Medulla oblongata (tissue), 1 donor: ENCODE measurements around the gene NEK6.
A peak's percentile ranks its signal among the peaks of the same experiment; 100 is the strongest.

Experiments
- DNase-seq: peaks from one replicate; pipeline ENCODE4 v3.0.0-alpha.2; 2015; ENCODE audit errors: extremely low spot score

NEK6 gene

DNA sequence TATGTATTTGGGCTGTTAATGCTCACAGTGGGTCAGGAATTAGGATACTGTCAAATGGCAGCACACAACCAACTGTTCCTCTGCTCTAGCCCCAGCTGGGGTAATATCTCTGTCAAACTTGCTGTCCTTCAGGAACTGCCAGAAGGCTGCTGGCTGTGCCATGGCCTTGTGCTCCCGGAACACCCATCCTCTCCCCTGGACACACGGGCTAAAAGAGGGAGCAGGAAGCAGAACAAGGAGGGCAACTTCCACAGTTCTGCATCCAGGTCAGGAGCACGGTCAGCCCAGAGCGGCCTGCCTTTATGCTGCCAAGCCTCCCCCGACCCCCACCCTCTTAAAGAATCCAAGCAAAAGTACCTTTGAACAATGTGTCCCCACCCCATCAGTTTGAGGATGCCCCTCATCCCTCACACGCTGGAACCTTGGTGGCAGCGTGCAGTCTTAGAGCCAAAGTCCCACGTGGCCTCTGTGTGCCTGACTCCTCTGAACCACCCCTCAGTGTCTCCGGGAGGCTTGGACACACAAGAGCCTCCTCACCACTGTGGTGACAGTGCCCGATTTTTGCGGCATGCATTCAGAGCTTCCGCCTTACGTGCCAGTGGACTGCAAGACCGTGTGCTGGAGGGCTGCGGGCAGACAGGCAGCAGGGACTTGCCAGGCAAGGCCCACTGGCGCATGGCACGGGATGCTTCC, 96.7 kb downstream of the NEK6 start:
- no peak for DNase-seq

DNA sequence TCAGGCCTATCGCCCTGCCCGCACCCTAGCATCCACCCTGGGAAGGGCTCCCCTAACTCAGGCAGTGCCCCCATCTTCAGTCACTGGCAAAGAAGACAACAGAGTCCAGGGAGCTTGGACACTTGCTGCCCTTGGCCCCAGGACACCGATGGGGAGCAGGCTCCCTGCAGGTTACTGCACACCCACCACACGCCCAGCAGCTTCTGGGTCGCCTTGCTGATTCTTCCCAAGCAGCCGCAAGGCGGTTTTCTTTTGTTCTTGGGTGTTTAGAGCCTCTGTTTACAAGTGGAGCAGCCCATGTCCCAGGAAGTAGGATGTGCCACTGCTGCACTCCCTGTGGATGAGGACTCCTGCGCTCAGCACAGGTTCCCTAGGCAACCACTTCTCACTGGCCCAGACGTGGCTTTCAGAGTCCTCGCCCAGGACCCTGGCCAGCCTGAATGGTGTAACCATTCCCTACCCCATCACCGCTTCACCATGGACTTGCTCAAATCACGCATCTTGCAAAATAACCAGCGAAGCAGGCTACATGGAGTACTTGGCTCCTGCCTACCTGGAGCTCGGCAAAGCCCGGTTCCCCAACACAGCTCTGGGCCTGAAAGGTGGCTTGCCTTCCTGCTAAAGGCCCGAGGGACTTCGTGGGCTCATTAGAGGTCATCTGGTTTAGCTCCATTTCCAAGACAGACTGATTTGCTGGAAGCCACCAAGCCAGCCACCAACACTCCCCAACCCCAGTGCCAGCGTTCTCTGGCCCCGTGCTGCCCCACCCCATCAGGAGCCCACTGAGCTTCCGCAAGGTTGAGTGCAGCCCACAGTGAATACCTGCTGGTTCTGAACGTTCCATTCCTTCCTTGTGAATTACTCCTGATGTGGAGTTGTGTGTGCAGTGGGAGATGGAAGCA, 97.5 kb downstream of the NEK6 start:
- DNase-seq: peak; percentile 16

DNA sequence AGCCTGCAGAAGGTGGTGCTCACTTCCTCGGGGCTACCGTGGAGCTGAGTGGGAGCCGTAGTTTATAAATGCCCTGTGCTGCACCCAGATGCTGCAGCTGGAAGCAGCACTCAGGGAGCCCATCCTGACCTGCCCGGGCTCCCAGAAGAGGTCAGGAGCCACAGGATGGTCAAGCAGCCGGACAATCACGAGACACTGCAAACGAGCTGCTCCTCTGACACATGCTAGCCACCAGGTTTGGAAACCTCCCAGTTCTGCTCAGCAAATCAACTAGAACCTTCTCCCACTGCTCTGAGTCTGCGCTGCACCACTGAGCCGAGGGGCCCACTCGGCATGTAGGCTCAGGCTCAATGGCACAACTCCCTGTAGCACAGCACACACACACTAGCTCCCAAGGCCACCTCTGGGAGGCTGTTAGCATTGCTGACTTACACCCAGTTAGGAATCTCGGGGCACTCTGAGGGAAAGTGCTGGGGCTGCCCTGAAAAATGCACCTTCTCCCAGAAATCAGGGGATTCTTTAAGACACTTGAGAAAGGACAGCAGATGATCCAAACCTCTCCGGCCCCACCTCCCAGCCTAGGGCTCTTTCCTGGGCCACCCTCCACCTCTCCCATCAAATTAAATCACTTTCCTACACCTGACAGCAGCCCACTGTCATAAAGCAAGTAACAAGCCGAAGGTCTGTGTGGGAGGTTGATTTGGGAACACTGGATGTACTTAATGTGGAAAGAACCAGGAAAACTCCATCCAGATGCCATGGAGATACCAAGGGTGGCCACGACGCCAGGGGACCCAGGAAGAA, 98.4 kb downstream of the NEK6 start:
- no peak for DNase-seq

DNA sequence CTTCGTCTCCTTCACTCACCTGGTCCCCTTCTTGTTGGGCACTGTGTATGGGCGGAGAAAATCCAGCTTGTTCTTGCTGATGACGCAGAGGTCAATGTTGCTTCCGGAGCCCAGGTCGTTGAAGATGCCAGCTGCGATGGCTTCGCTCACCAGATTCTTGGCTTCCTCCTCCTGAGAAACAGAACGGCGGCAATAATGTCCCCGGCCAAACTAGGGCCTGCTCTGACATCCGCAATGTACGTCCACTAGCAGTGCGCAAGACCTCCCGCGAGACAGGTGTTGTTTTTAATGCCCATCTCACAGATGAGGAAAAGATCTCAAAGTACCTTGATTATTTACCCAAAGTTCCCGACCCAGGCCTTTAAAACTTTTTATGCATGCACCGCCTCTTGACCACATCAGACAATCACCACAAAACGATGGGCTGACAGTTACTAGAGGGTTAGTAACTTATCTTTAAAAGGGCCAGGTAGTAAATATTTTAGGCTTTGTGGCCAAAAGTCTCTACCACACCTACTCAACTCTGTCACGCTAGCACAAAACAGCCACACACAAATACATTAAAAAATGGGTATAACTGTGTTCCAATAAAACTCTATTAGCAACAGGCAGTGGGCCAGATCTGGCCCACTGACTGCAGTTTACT, 99.1 kb downstream of the NEK6 start:
- DNase-seq: no peak

DNA sequence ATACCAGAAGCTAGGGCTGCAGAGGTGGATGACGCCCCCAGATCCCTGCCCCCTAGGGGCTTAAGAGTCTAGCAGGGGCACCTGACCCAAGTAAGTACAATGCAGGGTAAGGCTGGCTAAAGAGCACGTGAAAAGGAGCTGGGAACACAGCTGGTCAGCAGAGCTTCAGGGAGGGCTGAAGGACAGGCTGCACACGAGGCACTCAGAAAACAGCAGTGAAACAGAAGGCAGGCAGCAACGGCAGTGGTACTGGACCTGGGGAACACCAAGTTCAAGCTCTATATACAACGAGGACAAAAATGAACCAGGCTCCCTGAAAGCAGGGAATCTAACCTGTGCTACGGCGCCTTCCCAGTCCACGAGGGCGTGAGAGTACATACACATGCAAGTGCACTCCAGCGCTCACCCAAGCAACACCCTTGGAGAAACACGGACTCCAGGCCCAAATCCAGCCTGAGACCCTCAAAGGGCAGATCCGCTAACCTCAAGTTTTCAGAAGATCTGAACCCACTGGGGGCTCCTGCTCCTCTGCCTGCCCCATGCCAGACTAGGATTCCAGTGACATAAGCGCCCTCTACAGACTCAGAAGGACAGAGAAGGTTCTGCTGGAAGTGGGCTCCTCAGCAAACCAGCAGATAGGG, 100.1 kb downstream of the NEK6 start:
- DNase-seq: no peak

DNA sequence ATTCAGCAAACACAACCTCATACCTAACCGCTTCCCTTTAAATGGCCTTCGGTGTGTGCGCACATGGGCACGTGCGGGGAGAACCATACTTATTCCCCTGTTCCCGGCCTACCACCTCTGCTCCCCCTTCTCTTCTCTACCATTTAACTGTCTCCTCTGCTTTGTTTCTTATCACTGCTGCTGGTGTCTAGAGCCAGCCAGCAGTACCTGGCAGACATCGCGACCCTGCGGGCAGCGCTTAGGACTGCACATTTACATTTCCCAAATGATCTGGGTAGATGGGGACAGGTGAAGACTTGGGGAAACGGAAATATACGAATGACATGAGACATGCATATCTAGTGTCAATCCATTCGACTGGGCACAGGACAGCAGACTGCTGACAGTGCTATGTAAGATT, 100.9 kb downstream of the NEK6 start:
- DNase-seq: no peak

DNA sequence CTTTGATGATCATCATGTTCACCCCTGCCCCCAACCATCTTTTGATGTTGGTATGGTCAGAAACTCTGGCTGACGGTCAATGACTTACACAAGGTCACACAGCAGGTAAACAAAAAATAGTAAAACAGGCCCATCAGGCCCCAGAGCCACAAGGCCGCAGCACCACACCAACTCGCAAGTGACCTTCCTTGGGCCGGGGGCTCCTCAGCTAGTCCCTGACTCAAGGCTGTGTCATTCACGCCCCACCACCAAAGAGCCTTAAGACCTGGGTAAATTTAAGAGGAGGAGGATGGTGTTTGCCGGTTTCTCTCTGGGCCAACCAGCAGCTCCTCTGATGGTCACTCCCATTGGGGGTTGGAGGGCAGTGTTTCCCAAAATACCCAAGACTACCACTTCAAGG, 101.7 kb downstream of the NEK6 start:
- DNase-seq: no peak

DNA sequence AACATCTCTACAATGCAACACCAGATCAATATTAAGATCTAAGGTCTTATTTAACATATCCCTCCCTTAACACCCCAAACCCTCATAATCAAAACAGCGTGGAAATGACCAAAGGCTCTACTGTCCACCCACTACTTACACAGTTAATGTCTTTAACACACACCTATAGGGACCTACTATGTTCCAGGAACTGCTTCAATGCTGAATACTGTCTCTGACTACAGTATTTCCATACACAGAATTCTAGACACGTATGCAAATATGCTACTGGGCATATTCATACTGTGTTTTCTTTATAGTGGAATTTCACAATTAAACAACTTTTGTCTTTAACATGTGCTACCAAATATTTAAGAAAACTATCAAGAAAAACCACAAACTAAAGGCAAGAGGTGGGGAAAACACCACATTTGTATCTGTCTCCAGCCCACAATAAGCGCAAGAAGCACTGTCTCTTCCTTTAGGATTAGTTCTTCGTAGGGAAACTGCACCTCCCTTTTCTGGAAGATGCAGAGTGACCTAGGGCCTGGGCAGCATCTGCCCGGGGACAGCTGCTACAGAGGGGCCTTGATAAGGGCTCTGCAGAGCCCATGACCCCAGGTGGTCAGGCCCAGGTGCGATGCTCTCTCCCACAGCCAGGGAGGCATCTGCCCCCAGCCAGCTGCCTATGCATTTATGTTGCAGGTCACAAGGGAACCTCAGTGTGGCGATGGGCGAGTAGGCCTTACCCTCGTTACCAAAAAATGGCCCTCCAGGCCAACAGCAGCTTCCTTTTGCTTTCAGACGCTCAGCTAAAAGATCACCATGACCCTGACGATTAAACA, 102.3 kb downstream of the NEK6 start:
- no peak for DNase-seq

DNA sequence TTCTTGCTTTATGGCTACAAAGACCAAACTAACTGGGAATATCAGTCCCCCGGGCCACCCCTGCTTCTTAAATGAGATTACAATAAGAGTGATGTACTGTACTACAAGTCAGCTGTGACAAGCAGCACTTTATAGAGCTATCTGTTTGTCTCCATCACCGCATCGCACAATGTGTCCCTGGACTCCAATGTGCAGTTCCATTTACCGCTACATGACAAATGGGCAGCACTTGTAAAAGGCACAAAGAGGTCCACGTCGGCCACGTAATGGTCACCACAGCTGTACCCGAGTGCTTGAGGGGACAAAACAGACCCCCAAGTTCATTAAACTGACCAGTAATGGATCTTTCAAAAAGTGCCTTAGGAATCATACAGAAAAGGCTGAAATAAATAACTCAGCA, 103.4 kb downstream of the NEK6 start:
- DNase-seq: no peak

DNA sequence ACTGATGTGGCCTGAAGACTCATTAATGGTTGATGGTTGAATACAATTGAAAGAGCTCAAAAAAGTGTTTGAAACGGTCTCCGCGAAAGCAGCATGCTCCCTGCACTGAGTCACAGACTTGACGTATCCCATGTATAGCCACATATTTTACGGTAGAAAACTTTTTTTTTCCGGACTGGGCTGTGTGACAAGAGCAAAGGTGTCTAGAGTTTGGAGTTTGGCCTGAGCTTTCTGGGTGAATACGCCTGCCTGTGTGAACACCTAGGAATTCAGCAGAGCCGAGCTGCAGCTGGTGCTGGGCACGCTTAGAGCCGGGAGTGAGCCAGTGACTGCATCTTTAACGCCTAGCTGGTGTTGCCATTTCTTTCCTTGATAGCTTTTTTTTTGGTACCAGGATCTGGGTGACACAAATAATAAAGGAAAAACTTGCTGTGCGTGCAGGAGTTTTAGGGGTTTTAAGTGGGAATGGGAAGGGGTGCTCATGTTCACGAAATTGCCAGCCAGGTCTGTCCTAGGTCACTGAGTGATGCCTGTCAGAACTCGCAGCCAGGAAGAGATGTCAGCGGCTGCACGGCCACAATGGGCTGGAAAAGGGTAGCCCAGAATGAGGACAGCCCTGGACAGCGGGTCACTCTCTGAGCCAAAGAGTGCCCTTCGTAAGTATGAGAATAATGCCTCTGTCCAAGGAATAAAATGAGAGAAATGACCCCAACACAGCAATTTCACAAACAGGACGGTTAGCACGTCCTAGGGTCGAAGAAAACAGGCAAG, 105.8 kb downstream of the NEK6 start:
- DNase-seq: no peak

DNA sequence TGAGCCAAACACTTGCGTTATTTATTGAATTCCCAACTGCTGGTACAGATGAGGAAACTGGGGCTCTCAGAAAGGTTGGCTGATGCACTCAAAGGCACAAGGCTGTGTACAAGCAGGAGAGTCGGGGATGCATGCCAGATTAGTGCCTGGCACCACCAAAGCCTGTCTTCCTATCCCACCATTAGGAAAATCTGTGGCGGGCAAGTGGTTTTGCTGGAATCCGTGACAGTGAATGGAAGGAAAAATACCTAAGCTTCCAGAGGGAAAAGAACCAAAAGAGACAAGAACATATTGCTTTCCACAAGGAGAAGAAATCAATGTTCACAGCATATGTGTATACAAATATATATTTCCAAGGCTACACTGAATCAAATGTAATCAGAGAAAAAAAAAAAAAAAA, 106.4 kb downstream of the NEK6 start:
- DNase-seq: no peak

DNA sequence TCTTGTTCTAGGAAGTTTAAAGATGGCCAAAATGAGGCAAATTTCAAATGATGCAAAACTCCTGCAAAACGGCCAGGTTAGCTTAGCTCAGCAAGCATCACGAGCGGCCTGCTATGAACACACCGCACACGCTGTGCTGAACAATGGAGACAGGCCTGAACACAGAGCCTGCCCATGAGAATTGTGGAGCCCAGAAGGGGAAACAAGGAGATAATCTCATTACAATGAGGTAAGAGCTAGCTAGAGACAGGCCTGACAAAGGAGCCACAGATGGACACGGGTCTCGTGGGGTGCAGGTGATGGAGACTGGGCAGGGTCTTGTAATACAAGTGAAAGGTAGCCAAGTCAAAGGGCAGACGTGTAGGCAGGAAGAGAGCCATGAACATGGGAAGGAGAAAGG, 107.3 kb downstream of the NEK6 start:
- no peak for DNase-seq

DNA sequence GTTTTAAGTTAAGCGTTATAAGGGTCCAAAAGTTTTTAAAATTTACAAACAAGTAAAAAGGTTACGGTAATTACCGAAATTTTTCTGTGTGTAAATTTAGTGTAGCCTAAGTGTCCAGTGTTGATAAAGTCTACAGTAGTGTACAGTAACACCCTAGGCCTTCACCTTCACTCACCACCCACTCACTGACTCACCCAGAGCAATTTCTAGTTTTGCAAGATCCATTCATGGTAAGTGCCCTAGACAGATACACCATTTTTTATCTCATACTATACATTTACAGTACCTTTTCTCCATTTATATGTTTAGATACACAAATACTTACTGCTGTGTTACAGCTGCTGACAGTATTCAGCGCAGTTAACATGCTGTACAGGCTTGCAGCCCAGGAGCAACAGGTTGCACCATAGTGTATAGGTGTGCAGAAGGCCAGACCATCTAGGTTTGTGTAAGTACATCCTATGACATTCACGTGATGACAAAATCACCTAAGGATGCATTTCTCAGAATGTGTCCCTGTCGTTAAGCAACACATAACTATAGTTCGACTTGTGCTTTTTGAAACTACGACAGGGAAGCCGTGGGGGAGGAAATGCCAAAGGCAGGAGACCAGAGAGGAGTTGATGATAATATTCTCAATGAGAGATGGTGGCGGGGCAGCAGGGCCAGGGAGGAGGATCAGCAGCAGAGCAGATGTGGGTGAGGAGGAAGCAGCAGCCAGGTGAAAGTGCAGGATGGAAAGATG, 108.9 kb downstream of the NEK6 start:
- no peak for DNase-seq

DNA sequence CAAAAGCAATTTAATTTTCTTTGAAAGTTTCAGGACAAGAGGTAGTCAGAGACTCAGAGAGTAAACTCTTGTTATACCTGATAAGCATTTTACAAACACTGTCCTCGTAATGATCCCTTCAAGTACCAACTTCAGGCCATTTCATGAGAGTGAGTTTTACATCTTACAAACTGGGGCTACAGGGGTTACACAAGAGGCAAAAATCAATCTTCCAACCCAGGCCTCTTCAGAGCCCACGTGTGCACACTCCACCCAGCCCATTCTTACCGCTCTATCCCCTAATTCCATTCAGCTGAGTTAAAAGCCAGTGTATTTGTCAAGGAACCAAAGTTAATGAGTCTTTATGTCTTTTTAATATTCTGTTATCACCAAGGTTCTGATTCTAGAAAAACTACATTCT, 110.9 kb downstream of the NEK6 start:
- no peak for DNase-seq

DNA sequence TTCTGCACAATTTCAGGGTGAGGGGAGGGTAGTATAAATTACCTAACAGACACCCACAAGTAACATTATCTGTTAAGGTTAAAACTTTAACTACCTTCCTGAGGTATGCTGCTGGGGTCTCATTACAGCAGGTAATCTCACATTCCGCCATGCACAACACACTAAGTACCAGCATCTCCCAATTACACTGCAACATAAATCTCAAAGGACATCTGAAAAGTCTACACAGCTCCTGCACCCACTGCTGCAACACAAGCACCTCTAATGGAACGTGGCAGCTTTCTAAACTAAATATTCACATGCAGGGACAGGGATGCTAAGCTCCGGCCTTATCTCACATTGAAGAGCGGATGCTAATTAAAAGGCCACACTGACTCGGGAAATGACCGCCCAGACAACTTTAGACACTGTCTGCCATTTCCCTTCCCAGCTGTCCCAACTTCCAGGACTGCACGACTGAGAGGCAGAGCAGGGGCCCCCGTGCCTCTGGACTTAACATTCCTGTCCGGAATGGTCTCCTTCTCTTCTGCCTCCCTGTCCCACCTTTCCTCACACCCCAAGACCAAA, 111.6 kb downstream of the NEK6 start:
- no peak for DNase-seq

DNA sequence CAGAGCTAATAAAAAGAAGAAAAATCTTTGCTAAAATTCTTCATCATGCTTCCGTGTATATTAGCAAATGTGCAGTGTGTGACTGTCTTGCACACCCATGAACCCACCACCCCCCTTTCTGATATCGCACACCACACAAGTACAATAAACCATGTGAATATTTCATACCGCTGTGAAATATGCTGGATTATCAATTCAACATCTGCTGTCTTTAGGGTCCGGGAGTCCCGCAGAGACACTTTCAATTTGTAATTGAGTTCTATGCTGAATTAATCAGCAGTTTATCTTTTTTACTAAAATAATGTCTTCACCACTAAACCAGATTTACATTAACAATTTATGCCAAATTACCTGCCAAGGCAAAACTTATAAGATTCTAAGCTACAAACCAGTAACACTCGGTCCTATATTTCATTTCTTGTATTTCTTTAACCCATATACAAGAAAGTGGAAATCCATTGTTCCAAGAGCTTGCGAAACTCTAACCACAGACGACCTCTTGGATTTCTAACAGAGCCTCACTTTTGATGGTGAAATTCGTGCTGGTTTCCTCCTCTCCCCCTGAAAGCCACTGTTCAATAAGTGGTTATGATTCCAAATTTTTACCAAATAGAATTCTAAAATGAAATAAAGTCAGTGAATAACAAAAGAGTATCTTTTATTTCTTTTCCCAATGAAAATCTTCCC, 113.3 kb downstream of the NEK6 start:
- DNase-seq: no peak

DNA sequence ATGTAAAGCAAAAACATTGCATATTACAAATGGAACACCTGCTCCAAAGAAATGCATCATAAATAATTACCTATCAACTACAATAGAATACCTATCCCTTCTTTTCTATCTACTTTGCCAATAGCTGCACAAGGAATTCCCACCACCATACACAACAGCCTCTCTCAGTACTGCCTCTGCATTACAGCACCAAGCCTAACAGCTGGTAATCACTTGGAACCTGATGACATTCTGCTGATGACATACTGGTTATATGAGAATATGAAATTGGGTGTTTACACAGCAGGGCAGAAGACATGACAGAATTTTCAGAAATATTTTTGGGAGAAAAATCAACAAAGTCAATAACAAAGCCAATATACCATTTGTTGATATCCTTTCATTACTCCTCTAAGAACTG, 114.3 kb downstream of the NEK6 start:
- DNase-seq: no peak

DNA sequence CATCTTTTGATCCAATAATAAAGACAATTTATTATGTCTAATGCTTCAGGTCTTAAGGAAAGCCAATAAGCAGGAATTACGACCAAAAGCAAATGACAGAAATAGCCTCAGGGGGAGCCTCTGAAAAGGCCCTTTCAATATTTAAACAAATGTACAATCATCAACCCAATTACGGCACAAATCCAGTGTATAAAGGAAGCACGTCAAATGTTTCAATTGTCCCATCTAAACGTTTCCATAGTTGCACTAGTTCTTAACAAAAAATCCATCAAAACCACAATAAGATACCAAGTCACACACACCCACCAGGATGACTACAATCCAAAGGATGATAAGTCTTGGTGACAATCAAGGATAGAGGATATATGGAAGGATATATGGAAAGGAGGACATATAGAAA, 115.6 kb downstream of the NEK6 start:
- no peak for DNase-seq
